HG03520 (cell line): ENCODE results near the gene PQBP1.
A peak's percentile ranks its signal among the peaks of the same experiment; 100 is the strongest.

Experiments
- ATAC-seq: cut with Tn5 transposase; IDR thresholded peaks from one replicate; pipeline ENCODE4 v1.9.1; 2021; ENCODE audit warnings: mild to moderate bottlenecking, moderate library complexity; ENCODE audit not compliant: unreplicated experiment

The PQBP1 gene

GRCh38 chrX:48901069-48901468 is 3.3 kb downstream of the PQBP1 start:
- no peak for ATAC-seq

DNA sequence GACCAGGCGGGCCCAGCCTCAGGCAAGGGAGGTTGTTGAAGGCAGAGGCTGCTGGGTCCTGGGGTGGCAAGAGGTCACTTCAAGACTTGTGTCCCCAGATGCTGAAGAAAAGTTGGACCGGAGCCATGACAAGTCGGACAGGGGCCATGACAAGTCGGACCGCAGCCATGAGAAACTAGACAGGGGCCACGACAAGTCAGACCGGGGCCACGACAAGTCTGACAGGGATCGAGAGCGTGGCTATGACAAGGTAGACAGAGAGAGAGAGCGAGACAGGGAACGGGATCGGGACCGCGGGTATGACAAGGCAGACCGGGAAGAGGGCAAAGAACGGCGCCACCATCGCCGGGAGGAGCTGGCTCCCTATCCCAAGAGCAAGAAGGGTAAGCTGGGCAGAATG is 4.4 kb downstream of the PQBP1 start:
- ATAC-seq, result no peak

DNA sequence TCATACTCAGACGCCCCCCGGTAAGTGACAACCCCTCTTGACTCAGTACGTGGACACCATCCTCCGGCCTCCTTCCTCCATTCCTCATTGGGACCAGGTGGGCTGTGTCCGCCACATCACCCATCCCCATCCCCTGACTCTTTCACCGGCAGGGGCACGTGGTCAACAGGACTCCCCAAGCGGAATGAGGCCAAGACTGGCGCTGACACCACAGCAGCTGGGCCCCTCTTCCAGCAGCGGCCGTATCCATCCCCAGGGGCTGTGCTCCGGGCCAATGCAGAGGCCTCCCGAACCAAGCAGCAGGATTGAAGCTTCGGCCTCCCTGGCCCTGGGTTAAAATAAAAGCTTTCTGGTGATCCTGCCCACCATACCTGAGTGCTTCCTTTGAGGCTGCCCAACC is 5.0 kb downstream of the PQBP1 start:
- ATAC-seq, result no peak

DNA sequence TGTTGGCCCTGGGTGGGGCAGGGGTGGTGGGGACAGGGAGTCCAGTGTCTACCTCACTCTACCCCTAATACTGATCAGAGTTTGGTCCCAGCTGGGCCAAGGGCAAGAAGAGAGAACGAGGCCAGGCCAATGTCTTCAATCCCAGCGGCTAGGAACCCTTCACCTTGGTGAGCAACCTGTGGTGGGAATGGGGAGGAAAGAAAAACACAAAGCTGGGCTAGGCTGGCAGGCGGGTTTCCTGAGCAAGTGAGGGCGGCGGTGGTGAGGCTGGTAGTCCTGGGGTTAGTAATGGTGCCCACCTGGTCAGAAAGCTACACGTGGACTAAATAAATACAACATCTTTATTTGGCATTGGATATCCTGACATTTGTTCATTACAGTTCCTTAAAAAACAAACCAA is 5.6 kb downstream of the PQBP1 start:
- no peak for ATAC-seq

DNA sequence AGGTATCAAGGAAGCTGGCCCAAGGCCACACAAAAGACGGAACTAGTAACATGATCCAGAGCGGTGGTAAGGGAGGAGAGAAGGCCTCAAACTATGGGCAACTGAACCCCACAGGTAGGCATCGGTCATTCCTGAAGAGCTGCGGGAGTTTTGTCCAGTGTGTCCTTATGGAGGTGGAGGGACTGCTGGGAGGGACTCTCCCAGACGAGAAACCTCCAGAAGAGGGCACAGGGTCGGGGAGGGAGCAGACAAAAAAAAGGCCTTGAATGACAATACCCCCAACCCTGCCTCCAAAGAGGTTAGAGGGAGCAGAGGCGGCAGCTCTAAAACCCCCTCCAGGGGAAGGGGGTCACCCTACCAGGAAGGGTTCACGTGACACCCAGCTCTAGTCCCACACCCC is 6.5 kb downstream of the PQBP1 start:
- no peak for ATAC-seq

DNA sequence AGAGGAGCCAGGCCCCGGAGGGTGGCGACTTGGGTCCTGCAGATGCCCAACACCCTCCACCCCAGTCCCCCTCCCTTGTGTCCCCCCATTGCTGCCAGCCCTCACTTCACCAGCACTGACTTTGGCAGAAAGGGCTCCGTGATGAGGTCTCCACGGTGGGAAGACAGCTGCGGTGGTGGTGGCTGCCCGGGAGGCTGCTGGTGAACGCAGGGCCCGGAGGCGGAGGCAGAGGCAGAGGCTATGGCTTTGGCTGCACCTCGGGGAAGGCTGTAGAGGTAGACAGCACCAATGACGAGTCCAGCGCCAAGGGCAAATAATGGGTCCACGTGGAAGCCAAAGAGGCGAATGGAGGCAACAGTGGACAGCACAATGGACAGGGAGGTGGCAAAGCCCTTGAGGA is 6.9 kb downstream of the PQBP1 start:
- no peak for ATAC-seq

- no peak for ATAC-seq
These were observed 7.5 kb downstream of the PQBP1 start for GRCh38 chrX:48905090-48905790.

DNA sequence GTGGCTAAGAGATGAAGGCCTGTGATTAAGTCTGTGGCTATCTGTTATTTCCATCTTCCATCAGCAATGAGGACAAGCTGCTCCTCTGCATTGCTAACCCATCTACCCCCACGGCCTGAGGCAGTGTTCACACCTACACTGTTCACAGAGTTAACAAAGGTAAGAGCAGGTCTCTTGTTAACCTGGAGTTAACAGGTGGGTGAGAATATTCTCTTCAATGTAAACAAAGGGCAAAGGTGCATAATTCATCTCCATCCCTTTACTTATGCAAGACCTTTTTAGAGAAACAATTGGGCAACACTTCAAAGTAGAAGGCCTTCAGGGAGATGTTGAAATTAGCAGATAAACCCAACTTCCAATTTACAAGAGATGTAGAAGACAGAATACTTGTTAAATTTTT is 10.9 kb downstream of the PQBP1 start:
- ATAC-seq, result no peak

DNA sequence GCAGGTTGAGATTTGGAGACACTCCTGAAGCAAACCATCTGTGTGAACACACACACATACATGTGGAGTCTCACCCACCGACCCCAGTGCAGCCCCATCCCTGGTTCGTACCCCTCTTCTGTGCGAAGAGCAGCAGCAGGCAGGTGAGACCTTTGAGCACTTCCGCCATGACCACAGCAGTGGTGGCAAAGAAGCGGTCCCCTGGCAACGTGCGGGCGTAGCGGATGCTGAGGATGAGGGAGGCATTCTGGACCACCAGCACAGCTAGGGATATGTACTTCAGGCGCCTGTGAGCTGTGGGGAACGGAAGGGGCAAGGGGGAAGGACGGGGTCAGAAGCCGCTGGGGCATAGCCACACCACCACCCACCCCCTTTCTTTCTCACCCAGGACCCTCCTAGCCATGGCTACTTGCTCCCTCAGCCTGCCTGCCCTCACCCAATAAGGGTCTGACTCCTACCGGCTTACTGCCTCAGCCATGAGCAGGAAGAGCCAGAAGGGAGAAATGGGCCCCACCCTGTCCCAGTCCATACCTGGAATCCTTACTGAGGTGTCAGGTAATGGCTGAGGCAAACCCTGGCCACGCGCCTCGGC is 12.1 kb downstream of the PQBP1 start:
- no peak for ATAC-seq

- no peak for ATAC-seq
These were observed 13.2 kb downstream of the PQBP1 start for GRCh38 chrX:48910926-48911411.

DNA sequence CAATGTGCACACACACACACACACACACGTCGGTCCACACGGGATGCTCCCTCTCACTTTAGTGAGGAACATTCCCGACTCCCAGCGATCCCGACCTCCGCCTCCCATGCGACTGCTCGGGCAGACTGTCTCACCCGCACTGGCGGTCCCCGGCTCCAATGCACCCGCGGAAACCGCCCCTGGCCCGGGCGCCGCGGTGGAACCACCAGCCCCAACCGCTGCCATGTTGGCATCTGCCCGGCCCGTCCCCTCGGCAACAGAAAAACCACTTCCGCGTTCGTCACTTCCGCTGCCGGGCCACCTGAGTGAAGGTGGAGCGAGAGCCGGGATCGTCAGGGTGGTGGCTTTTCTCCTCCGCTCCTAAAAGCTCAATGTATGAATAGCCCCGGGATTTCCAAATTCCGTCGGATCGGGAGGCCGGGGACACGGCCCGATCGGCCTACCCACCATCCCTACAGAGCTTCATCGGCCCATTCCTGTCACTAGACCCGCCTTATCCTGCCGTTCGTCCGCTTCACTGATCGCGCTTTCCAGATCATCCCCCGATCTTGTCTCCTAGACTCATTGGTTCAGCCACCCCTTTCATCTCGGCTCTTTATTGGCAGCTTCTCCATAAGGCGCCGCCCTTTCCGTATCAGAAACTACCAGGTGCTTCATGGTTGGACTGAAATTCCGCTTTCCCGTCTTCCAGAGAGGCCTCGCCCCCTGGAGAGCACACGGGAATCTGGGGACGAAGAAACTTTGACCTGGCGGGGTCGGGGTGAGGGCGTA is 13.9 kb downstream of the PQBP1 start, which contains the start of gene SLC35A2:
TSS of gene SLC35A2 (minus strand) at position 235 of the 771 bp plus-strand sequence. CDS start at position 225, 10 bp downstream.
- peak; percentile 45 for ATAC-seq

DNA sequence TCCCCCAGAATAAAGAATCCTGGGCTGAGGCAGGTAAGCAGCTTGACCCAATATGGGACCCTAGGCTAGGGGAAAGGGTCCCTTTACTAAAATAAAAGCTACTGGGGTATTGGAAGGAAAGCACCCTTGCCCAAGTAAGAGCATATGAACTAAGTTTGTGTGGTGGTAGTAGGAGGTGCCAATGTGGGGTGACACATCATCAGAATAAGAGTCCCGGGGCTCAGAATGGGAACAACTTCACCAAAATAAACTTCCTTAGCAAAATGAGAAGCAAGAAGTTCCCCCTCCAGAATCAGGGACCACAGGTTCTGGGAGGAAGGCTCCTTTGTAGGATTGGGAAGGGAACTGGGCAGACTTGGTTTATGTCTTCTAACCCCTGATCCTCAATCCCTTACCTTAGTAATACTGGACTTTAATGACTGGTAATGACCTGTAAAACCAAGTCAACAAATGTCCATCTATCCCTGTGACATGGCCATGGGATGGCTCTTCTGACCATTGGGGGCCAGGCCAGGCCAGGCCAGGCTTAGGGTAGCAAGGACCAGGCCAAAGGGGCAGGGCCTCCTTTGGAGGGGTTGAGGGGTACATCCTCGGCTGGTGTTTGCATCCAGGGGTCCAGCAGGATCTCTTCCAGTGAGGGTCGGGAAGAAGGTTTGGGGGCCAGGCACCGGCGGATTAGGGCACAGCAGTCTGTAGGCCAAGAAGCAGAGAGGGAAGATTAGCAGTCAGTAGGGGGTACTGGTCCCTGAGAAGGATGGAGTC is 16.1 kb downstream of the PQBP1 start:
- no peak for ATAC-seq

DNA sequence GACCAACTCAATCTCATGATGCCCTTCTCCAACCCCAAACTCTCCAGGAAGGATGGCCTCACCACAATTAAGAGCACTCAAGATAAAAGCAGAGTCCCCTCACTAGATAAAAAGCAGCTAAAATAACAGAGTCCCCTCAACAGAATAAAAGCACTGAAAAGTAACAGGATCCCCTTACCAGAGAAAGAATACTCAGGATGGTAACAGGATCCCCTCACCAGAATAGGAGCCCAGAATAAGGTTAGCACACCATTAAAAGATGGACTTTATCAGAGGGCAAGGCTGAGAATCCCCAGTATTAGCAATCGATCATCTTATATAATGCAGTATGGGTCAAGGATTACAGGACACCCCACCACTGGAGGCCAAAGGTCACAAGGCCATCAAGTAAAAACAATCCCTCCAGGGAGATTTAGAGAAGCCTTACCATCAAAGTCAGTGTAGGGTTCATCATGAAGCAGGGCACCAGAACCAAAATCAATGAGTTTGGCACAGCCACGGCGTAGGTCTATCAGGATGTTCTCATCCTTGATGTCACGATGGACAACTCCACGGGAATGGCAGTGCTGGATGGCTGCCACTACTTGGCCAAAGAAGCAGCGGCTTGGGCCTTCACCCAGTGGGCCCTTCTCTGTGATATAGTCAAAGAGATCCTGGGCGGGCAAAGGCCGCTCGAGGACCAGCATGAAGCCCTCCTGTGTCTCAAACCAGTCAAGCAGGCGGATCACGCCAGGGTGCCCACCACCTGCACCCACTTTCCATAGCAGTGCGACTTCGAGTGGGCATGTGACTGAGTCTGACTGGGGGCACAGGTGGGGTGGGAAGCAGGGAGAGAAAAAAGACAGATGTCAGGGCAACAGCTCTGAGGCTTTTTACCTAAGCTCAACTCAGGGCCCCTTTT is 17.1 kb downstream of the PQBP1 start:
- no peak for ATAC-seq

- ATAC-seq, result peak; percentile 41
These were observed 19.6 kb downstream of the PQBP1 start for GRCh38 chrX:48917139-48918001.

DNA sequence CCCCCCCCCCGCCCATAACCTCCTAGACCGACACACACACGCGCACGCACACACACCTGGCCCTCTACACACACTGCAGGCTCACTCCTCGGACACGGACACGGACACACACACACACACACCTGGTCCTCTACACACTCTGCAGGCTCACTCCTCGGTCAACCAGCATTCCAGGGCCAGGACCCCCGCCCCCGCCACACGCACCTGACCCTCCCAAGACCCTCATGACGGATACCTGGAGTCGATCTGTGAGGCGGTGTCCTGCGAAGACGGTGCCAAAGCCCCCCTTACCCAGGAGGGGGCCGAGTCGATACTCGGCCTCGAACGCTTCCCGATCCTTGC is 20.5 kb downstream of the PQBP1 start:
- ATAC-seq, result no peak

GRCh38 chrX:48918643-48919340 is 21.1 kb downstream of the PQBP1 start, which contains the start of gene PIM2:
PIM2 (minus strand) TSS chrX:48919024; CDS start chrX:48918834, 190 bp downstream.
- peak; percentile 60 for ATAC-seq

DNA sequence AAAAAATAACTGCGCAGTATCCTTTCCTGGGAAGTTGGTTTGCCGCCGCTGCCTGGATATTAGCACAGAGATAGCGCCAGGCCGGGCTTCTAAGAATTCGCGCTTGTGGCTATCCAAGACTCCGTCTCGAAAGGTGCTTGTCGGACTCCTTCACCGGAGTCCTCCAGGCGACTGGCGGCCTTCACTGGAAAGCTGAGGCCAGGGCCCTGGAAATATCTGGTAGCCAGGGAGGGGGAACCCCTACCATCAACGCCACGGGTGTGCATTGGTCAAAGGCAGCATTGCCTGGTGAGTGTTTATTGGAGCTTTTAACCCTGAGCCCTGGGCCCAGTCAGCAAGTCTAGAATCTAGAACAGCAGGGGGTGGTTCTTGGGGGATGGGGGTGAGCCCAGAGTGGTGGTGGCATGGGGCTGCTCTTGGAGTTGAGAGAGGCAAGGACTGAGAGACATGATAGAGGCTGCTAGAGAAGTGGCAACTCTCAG is 21.7 kb downstream of the PQBP1 start:
- no peak for ATAC-seq

GRCh38 chrX:48919947-48920717 is 22.4 kb downstream of the PQBP1 start:
- no peak for ATAC-seq
